Common myeloid progenitor, CD34-positive (primary cell): ENCODE measurements around the gene SLC16A10.

Experiments
- CTCF ChIA-PET: fragments of 350-600 bp; sonication (Branson Sonifier 250); formaldehyde crosslinking; loops from one replicate; lab custom pipeline; 2021; ENCODE audit warnings: antibody characterized with exemption; lab: Charles Lee
- POLR2A ChIA-PET: fragments of 350-600 bp; sonication (Branson Sonifier 250); formaldehyde crosslinking; loops from one replicate; lab custom pipeline; 2021; ENCODE audit warnings: antibody characterized with exemption; lab: Charles Lee
- DNase-seq, 3 donors: peaks; one replicate each; pipeline versions ENCODE4 v3.0.0 to v3.0.0-alpha.2; 2013
- H3K27ac ChIP-seq, 2 experiments: 1 replicate in 1 of 2; 2 replicates in 1 of 2; pipeline ENCODE4 v1.7.0; 2013; ENCODE audit warnings: inconsistent platforms in 2 of 2, low read length in 2 of 2, mild to moderate bottlenecking in 2 of 2, low read depth in 1 of 2, moderate library complexity in 1 of 2; ENCODE audit not compliant: severe bottlenecking in 2 of 2, insufficient read depth in 1 of 2, poor library complexity in 1 of 2
- H3K27me3 ChIP-seq, 5 experiments: replicated peaks in 2 of 5; 1 replicate in 3 of 5; 2 replicates in 2 of 5; pipeline versions ENCODE4 v1.6.1 to v1.7.0; 2013; ENCODE audit warnings: low read length in 4 of 5, mild to moderate bottlenecking in 2 of 5, moderate library complexity in 2 of 5, inconsistent platforms in 1 of 5; ENCODE audit not compliant: insufficient read depth in 5 of 5, control insufficient read depth in 4 of 5
- H3K36me3 ChIP-seq, 4 experiments: 1 replicate in 2 of 4; 2 replicates in 2 of 4; pipeline versions ENCODE4 v1.6.1 to v1.7.0; 2013; ENCODE audit warnings: low read length in 3 of 4, control low read depth in 1 of 4, mild to moderate bottlenecking in 1 of 4; ENCODE audit not compliant: control insufficient read depth in 4 of 4, insufficient read depth in 4 of 4
- H3K4me1 ChIP-seq, 4 experiments: 1 replicate in 3 of 4; 2 replicates in 1 of 4; pipeline versions ENCODE4 v1.6.1 to v1.7.1; 2013; ENCODE audit warnings: low read length in 3 of 4, mild to moderate bottlenecking in 3 of 4, control low read depth in 1 of 4, inconsistent platforms in 1 of 4, moderate library complexity in 1 of 4; ENCODE audit not compliant: control insufficient read depth in 4 of 4, insufficient read depth in 4 of 4; ENCODE audit errors: control extremely low read depth in 1 of 4
- H3K4me3 ChIP-seq, 7 experiments: 1 replicate in 4 of 7; 2 replicates in 3 of 7; pipeline versions ENCODE4 v1.5.1 to v1.7.0; 2013; ENCODE audit warnings: mild to moderate bottlenecking in 7 of 7, low read length in 6 of 7, moderate library complexity in 6 of 7, inconsistent platforms in 2 of 7, low read depth in 2 of 7, control low read depth in 1 of 7; ENCODE audit not compliant: insufficient read depth in 4 of 7, control insufficient read depth in 1 of 7; ENCODE audit errors: extremely low read depth in 1 of 7
- H3K9me3 ChIP-seq, 5 experiments: 1 replicate in 4 of 5; 2 replicates in 1 of 5; pipeline versions ENCODE4 v1.6.1 to v1.7.1; 2013; ENCODE audit warnings: low read length in 4 of 5, mild to moderate bottlenecking in 2 of 5, inconsistent platforms in 1 of 5, low read depth in 1 of 5, moderate library complexity in 1 of 5; ENCODE audit not compliant: control insufficient read depth in 4 of 5, insufficient read depth in 2 of 5; ENCODE audit errors: control extremely low read depth in 1 of 5
- WGBS: methylation state at CpG from one replicate; pipeline ENCODE4 v1.1.5; 2013; ENCODE audit not compliant: insufficient coverage; 5-methylcytosine and 5-hydroxymethylcytosine counted together

The SLC16A10 gene

GRCh38 chr6:111269401-111269970 is 182.2 kb downstream of the SLC16A10 start:
- Histone ChIP-seq H3K27me3 (no peaks in the 10 kb centered on the region), H3K36me3 (peaks cover 23 to 76% (median 49%) of the 10 kb centered on the region in 4 experiments), H3K4me3 (no peak overlapping the region), H3K27ac (no peak overlapping the region), H3K9me3 (peaks cover 2 to 43% (median 24%) of the 10 kb centered on the region in 5 experiments), H3K4me1 (no peaks in the 10 kb centered on the region)
- WGBS: no CpG with 5 or more reads among the region's 1 CpG
- POLR2A ChIA-PET: no interaction called here
- DNase-seq: no peak
- CTCF ChIA-PET: interaction anchor here (1.3 to 1.5 kb wide), 2 partner anchors 10 kb away, joined by 3 read pairs; a partner anchor contains a TSS

- Histone ChIP-seq H3K27ac (no peak overlapping the region), H3K36me3 (peaks cover 23 to 78% (median 54%) of the 10 kb centered on the region in 4 experiments), H3K9me3 (peaks cover 2 to 49% (median 28%) of the 10 kb centered on the region in 5 experiments), H3K4me1 (no peaks in the 10 kb centered on the region), H3K4me3 (no peak overlapping the region), H3K27me3 (no peaks in the 10 kb centered on the region)
- no peak for DNase-seq
- 96% methylated on average over 4 of the region's 4 CpGs for WGBS
- ChIA-PET POLR2A (no interaction called here), CTCF (interaction anchor here (0.6 to 1.5 kb wide), 3 partner anchors 10 to 71 kb away, joined by 3 read pairs; a partner anchor contains a TSS)
These were observed 182.8 kb downstream of the SLC16A10 start for GRCh38 chr6:111270121-111270520.

- CTCF ChIA-PET: no interaction called here
- Histone ChIP-seq H3K4me3 (no peak overlapping the region), H3K4me1 (no peaks in the 10 kb centered on the region), H3K27ac (no peak overlapping the region), H3K27me3 (no peaks in the 10 kb centered on the region), H3K36me3 (peaks cover 42 to 80% (median 63%) of the 10 kb centered on the region in 4 experiments), H3K9me3 (peaks cover 5 to 66% (median 39%) of the 10 kb centered on the region in 5 experiments)
- POLR2A ChIA-PET: no interaction called here
- DNase-seq: peak; percentile 47 to 85 (median 70)
- WGBS: 92% methylated on average over 1 of the region's 3 CpGs
These were observed 187.4 kb downstream of the SLC16A10 start for GRCh38 chr6:111274593-111275217.

GRCh38 chr6:111276335-111276734 is 189.0 kb downstream of the SLC16A10 start:
- Histone ChIP-seq H3K36me3 (peaks cover 44 to 87% (median 61%) of the 10 kb centered on the region in 4 experiments), H3K9me3 (peaks cover 5 to 64% (median 35%) of the 10 kb centered on the region in 5 experiments), H3K4me1 (no peaks in the 10 kb centered on the region), H3K4me3 (peak overlapping the region in 1 of 7 experiments; percentile 10), H3K27me3 (no peaks in the 10 kb centered on the region), H3K27ac (no peak overlapping the region)
- POLR2A ChIA-PET: no interaction called here
- no peak for DNase-seq
- WGBS: 100% methylated on average over 1 of the region's 2 CpGs
- CTCF ChIA-PET: no interaction called here

GRCh38 chr6:111276736-111277135 is 189.4 kb downstream of the SLC16A10 start:
- Histone ChIP-seq H3K27me3 (no peaks in the 10 kb centered on the region), H3K4me3 (peak overlapping the region in 1 of 7 experiments; percentile 10), H3K4me1 (no peaks in the 10 kb centered on the region), H3K27ac (no peak overlapping the region), H3K9me3 (peaks cover 5 to 64% (median 35%) of the 10 kb centered on the region in 5 experiments), H3K36me3 (peaks cover 44 to 89% (median 61%) of the 10 kb centered on the region in 4 experiments)
- CTCF ChIA-PET: interaction anchor here (0.8 to 1.2 kb wide), 2 partner anchors 14 to 58 kb away, joined by 3 to 4 read pairs; no protein-coding TSS in a partner anchor
- WGBS: 100% methylated on average over 2 of the region's 3 CpGs
- POLR2A ChIA-PET: no interaction called here
- DNase-seq: no peak

GRCh38 chr6:111277819-111278218 is 190.5 kb downstream of the SLC16A10 start:
- H3K27me3 ChIP-seq: no peaks in the 10 kb centered on the region
- H3K4me3 ChIP-seq: no peak overlapping the region
- no peak for DNase-seq
- peaks cover 5 to 61% (median 35%) of the 10 kb centered on the region in 5 experiments for H3K9me3 ChIP-seq
- WGBS: 100% methylated on average over 1 of the region's 1 CpG
- ChIA-PET POLR2A (no interaction called here), CTCF (interaction anchor here (0.8 to 1.2 kb wide), 2 partner anchors 15 to 57 kb away, joined by 3 to 4 read pairs; no protein-coding TSS in a partner anchor)
- no peak overlapping the region for H3K27ac ChIP-seq
- H3K36me3 ChIP-seq: peaks cover 44 to 84% (median 63%) of the 10 kb centered on the region in 4 experiments
- no peaks in the 10 kb centered on the region for H3K4me1 ChIP-seq

- no peaks in the 10 kb centered on the region for H3K27me3 ChIP-seq
- no peak overlapping the region for H3K27ac ChIP-seq
- no peak for DNase-seq
- CTCF ChIA-PET: no interaction called here
- peaks cover 3 to 52% (median 29%) of the 10 kb centered on the region in 5 experiments for H3K9me3 ChIP-seq
- POLR2A ChIA-PET: no interaction called here
- H3K36me3 ChIP-seq: peaks cover 42 to 81% (median 58%) of the 10 kb centered on the region in 4 experiments
- no peaks in the 10 kb centered on the region for H3K4me1 ChIP-seq
- H3K4me3 ChIP-seq: no peak overlapping the region
- 100% methylated on average over 2 of the region's 2 CpGs for WGBS
These were observed 191.4 kb downstream of the SLC16A10 start for GRCh38 chr6:111278731-111279130.
